ENCODE measurements around the gene WDR27. TPM values are rescaled to one million over a fixed set of nuclear protein-coding genes. Genes with fewer than 3 reads are reported as not detected.

Gene WDR27
- total RNA-seq, 2 donors from 2014 or later, result 33.4 to 46.9 TPM

DNA sequence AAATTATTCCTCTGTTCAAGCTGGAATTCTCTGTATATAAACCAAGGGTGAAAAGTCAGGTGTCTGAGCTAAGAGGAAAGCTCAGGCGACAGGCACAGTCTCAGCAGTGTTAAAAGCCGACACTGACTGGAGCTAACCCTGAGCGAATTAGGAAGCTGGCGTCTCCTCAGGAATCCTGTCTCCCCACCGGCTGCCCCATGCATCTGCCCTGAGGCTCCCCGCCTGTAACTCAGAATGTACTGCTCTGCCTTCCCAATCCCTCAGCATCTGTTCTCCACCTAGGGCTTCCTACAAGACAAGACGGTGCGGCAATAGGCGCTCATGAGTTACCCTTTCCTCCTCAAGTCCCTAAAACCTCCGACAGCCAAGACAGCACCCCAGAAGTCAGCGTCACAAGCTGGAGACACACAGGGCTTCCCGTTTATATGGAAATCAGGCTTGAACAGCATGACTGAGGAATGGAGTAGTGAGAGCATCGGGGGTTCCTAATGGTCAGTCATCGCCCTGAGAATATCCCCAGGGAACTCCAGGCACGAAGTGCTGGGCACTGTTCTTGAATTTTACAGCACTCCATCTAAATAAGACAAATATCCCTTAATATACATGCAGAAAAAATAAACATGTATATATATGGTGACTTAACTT, 33.5 kb downstream of the WDR27 start:
- intact Hi-C loops (cut with DNase I, micrococcal nuclease), result no loop called here
- ATAC-seq (no peak), DNase-seq (no peak)

- no peak for ATAC-seq
- DNase-seq, result no peak
- intact Hi-C loops (cut with DNase I, micrococcal nuclease), result no loop called here
Observed at GRCh38 chr6:169667716-169668115, 34.1 kb downstream of the WDR27 start.

- no peak for DNase-seq
- ATAC-seq, result no peak
- intact Hi-C loops (cut with DNase I, micrococcal nuclease), result no loop called here
Observed at GRCh38 chr6:169666441-169666840, 35.4 kb downstream of the WDR27 start.

DNA sequence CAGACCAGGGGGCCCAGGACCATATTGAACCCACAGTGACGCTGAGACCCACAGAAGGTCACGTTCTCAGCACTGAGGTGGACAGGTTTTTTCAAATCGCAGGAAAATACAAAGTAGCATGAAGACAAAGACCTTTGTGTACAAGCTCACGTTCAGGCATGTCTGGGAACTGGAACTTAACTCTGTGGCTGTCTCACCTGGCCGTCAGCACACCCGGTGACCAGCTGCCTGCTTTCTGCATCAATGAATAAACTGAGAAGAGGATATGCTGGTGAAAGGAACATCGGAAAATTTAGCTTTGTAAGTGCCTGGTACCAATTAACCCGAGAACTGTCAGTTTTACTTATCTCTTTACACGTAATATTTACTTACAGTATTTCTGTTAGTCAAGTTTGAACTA, 36.5 kb downstream of the WDR27 start:
- no peak for ATAC-seq
- intact Hi-C loops (cut with DNase I, micrococcal nuclease), result no loop called here
- DNase-seq, result no peak

DNA sequence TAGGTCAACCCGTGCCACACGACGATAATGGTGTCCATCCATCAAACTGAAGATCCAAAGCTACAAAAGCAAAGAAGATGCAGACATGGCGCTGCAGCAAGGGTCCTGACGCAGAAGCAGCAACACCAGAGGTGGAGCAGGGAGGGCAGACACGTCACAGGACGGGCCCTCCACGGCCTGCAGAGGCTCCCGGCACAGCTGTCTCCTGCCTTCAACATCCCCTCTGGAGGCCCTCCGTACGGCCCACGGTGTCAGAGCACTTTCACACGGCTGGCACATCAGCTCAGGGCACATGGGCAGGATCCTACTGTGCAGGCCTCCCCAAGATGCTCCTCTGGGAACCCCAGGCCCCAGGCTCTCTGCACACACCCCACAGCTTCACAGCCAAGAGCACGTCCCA, 37.6 kb downstream of the WDR27 start:
- ATAC-seq, result no peak
- DNase-seq, result no peak
- intact Hi-C loops (cut with DNase I, micrococcal nuclease), result no loop called here

- intact Hi-C loops (cut with DNase I, micrococcal nuclease), result no loop called here
- ATAC-seq (no peak), DNase-seq (no peak)
Observed at GRCh38 chr6:169663468-169663867, 38.4 kb downstream of the WDR27 start.

DNA sequence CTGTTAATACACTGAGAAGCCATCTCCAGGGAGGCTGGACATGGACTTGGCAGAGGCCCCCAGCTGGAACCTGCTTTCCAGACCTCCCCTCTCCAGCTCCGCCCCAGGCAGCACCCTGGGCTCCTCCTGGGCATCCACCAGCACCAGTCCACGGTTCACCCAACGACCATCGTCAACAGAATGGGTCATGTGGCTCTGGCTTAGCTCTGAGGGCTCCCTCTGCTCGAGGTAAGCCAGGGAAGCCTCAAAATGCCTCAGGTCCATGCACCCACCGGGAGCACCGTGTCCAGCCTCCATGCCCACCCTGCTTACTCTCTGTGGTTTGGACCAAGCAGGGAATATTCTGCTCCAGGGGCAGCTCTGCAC, 40.5 kb downstream of the WDR27 start:
- ATAC-seq (no peak), DNase-seq (no peak)
- intact Hi-C loops (cut with DNase I, micrococcal nuclease), result no loop called here

DNA sequence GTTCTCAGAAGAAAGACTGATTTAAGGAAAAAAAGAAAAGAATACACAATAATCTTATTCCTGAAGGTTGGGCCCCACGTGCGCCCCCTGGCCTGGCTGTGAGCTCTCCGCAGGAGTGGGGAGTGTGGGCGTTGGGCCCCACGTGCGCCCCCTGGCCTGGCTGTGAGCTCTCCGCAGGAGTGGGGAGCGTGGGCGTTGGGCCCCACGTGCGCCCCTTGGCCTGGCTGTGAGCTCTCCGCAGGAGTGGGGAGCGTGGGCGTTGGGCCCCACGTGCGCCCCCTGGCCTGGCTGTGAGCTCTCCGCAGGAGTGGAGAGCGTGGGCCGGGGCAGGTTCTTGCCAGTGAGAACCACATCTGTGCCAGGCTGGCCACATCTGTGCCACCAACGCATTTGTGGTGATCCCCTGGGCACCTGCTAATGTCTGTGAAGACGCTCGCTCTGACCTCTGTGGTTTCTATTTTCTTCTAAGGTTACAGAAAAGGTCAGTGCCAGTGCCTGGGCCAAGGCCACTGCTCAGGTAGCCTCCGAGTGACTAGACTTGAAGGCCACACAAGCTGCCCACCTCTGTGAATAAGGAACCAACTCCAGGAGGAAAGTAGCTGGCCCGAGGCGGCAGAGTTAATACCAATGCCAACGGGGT, 41.0 kb downstream of the WDR27 start:
- intact Hi-C loops (cut with DNase I, micrococcal nuclease), result no loop called here
- ATAC-seq (no peak), DNase-seq (no peak)

- DNase-seq, result no peak
- ATAC-seq, result no peak
- intact Hi-C loops (cut with DNase I, micrococcal nuclease), result no loop called here
Observed at GRCh38 chr6:169659820-169660610, 41.8 kb downstream of the WDR27 start.

DNA sequence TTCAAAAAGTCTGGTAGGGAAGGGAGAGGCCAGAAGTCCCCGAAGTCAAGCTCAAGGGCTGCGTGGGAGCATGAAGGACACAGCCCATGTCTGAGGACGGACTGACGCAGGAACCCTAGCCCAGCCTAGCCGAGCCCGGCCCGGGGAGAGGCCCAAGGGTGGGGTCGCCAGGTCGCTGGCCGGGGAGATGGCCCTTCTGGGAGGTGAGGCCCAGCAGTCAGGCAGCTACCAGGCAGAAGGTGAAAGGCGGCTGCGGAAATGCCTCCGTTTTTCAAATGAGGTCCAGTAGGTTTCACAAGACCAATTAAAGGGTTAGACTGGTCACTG, 44.6 kb downstream of the WDR27 start:
- no peak for DNase-seq
- ATAC-seq, result no peak
- intact Hi-C loops (cut with DNase I, micrococcal nuclease), result no loop called here

- ATAC-seq, result no peak
- intact Hi-C loops (cut with DNase I, micrococcal nuclease), result no loop called here
- DNase-seq, result no peak
Observed at GRCh38 chr6:169656546-169657283, 45.1 kb downstream of the WDR27 start.

DNA sequence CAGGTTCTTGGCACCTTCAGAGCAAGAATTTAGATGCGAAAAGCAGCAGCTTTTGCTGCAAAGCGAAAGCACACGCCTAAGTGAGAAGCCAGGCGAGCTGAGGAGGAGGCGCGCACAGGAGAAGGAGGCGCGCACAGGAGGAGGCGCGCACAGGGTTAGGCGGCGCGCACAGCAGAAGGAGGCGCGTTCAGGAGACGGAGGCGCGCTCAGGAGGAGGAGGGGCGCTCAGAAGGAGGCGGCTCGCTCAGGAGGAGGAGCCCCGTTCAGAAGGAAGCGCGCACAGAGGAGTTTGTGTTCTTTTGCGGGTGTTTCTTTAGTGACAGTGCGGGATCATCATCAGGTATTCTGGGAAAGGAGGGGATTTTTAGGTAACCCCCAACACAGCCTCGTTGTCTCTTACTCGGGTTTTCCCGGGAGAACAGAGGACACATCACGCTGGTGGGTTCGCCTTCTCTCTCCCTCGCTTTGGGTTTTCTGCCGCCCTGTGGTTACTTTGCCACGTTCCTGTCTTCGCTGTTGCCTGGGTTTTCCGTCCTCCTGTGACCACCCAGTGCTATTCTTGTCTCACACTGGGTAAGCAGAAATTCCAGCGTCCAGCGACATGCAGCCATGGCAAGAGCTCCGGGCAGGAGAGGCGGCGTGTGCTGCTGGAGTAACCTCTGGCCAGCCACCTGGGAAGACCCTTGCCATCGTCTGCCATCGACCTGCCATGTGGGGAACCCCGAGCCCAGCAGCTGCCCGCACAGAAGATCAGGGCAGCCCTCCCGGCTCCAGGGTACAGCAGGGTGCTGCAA, 47.0 kb downstream of the WDR27 start:
- peak in 1 of 2 donors; percentile 73 for DNase-seq
- ATAC-seq, result peak; percentile 28
- intact Hi-C loops (cut with DNase I, micrococcal nuclease), result no loop called here

DNA sequence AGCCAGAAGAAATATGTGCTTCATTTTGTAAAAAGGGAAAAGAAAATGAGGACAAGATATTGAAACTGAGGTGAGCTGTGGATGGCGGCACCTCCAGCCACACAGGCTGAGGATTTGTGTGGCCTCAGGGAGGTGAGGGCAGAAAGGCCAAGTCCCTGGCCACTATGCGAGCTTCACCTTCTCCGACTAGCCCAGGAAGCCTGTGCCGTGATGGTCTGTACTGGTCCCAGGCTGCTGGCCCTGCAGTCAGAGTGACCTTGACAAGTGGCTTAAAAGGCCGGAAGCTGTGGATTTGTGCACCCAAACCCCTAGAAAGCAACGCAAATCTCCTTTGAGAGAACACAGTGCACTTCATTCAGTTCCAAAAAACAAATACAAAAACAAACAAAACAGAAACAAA, 48.1 kb downstream of the WDR27 start:
- intact Hi-C loops (cut with DNase I, micrococcal nuclease), result no loop called here
- DNase-seq, result no peak
- no peak for ATAC-seq

GRCh38 chr6:169652896-169653295, 48.9 kb downstream of the WDR27 start:
- ATAC-seq, result no peak
- intact Hi-C loops (cut with DNase I, micrococcal nuclease), result no loop called here

GRCh38 chr6:169651498-169651897, 50.3 kb downstream of the WDR27 start:
- DNase-seq, result no peak
- intact Hi-C loops (cut with DNase I, micrococcal nuclease), result no loop called here
- ATAC-seq, result no peak

More at GRCh38 chr6:169652896-169653295, 48.9 kb downstream of the WDR27 start:
- DNase-seq, result no peak

DNA sequence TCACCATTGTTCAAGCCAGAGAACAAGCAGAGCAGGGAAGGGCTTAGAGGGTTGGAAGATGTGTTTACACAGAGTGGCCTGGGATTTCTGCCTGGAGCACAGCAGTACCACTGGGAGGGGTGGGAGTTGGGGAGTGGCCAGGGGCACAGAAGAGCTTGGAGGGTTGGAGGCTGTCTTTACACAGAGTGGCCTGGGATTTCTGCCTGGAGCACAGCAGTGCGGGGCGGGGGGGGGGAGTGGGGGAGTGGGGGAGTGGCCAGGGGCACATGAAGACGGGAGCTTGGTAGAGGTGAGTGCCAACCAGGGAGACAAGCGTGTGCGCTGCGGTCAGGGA, 50.9 kb downstream of the WDR27 start:
- no peak for DNase-seq
- intact Hi-C loops (cut with DNase I, micrococcal nuclease), result no loop called here
- no peak for ATAC-seq

DNA sequence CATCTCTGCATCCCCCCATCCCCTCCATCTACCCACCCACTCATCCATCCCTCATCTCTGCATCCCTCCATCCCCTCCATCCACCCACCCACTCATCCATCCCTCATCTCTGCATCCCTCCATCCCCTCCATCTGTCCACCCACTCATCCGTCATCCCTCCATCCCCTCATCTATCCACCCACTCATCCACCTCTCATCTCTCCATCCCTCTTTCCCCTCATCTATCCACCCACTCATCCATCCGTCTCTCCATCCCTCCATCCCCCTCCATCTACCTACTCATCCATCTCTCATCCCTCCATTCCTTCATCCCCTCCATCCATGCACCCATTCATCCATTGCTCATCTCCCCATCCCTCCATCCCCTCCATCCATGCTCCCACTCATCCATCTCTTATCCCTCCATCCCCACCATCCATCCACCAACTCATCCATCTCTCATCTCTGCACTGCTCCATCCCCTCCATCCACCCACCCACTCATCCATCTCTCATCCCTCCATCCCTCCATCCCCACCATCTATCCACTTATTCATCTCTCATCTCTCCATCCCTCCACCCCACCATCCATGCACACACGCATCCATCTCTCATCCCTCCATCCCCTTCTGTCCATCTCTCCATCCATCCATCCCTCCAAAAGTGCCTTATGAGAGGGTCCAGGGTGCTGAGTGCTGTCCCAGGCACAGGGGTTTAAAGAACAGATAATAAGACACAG, 51.4 kb downstream of the WDR27 start:
- ATAC-seq (no peak), DNase-seq (no peak)
- intact Hi-C loops (cut with DNase I, micrococcal nuclease), result no loop called here

DNA sequence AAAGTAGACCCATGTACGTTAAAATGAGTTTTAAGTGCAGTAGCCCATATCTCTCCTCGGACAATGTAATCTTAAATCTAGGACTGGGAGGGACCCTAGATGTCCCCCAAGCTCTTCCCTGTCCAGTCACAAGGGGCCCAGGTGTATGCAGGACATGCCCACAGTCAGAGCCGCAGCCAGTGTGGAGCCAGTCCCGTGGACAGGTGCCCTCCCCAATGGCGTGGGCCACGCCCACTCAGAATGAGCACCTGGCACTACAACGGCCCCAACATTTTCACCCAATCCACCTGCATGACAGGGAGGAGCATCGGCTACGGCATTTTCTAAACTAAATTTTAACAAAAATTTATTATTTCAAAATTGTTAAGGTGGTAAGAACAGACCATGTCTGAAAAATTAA, 53.2 kb downstream of the WDR27 start:
- no peak for ATAC-seq
- DNase-seq, result no peak
- intact Hi-C loops (cut with DNase I, micrococcal nuclease), result no loop called here

DNA sequence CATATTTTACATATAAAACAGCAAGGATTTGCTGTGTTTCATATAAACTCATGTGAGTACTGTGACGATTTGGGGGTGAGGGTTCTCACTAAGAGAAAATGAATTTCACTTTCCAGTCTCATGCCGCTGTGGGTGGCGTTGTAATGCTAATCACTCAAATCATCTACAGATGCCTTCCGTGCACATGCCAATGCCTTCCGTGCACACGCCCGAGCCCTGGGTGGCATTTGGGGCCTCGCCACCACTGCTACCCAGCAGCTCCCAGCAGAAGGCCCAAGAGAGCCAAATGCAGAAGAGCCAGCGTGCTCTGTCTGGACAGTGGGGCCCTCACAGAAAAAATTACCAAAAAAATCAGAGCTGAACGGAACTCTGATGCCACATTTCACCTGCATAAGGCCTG, 53.7 kb downstream of the WDR27 start:
- intact Hi-C loops (cut with DNase I, micrococcal nuclease), result no loop called here
- ATAC-seq (no peak), DNase-seq (no peak)

Measured in left colon (tissue), 2 donors.